ENCODE measurements around the gene UBE2G2.

DNA sequence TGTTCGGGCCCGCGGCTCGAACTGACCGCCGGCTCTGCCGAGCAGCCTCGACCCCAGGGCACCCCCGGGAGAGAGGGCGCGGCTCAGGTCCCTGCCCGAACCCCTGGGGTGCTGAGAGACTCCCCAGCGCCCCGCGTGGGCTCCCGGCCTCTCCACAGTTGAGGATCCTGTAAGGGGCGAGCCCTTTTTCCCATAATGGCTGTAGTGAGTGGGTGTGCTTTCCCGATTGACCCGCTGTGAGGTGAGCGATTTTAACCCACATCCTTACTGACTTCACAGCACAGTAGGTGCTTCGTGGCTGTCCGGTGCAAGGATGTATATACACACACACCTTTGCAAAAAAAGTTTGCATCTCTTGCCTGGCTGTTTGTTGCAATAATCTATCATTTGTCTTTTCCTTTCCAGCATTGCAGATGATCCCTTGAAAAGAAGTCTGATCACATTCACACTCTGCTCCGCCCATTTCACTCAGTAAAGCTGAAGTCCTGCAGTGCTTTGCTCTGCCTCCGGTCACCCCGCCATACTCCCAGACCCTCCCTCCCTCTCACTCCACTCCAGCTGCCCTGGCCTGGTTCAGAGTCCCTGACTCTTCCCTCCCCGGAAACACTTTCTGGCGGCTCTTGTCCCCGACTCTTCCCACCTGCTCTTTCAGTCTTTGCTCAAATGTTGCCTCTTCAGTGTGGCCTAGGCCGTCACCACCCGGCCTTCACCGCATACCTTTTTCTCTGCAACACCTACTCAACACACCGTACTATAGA lies 955 bp upstream of the UBE2G2 start:
- no peak for TF ChIP-seq POLR2AphosphoS5 (IDR thresholded peaks at IDR 0.05)
- no peak for TF ChIP-seq POLR2A (IDR thresholded peaks at IDR 0.05)
